OCI-LY1 (cell line): ENCODE measurements around the gene RSPH1.

ENCODE experiments used
- H2AFZ ChIP-seq: fragments of 200-600 bp; sonication (generic), shearing (Covaris generic); 2 replicates; pipeline ENCODE4 v1.6.0; 2014; ENCODE audit warnings: antibody characterized with exemption, mild to moderate bottlenecking, low read length
- H3F3A ChIP-seq: fragments of 200-600 bp; sonication (generic), shearing (Covaris generic); 2 replicates; pipeline ENCODE4 v1.6.0; 2014; ENCODE audit warnings: mild to moderate bottlenecking, antibody characterized with exemption, low read length, moderate library complexity; ENCODE audit not compliant: insufficient read depth
- H3K27ac ChIP-seq: fragments of 200-600 bp; sonication (generic); 2 replicates; pipeline ENCODE4 v1.5.1; 2014; ENCODE audit warnings: low read length, mixed run types, mild to moderate bottlenecking, low read depth; ENCODE audit not compliant: poor library complexity, severe bottlenecking
- H3K27me3 ChIP-seq: fragments of 200-600 bp; sonication (generic); 2 replicates; pipeline ENCODE4 v1.6.0; 2014; ENCODE audit warnings: antibody characterized with exemption, mild to moderate bottlenecking, low read length, moderate library complexity; ENCODE audit not compliant: insufficient read depth
- H3K36me3 ChIP-seq: fragments of 200-600 bp; sonication (generic); 2 replicates; pipeline ENCODE4 v1.6.1; 2014; ENCODE audit warnings: mild to moderate bottlenecking, antibody characterized with exemption, low read length, moderate library complexity, mixed read lengths; ENCODE audit not compliant: insufficient read depth
- H3K4me1 ChIP-seq: fragments of 200-600 bp; sonication (generic); 2 replicates; pipeline ENCODE4 v1.5.1; 2014; ENCODE audit warnings: mild to moderate bottlenecking, low read length, moderate library complexity; ENCODE audit not compliant: insufficient read depth, severe bottlenecking
- H3K4me2 ChIP-seq: fragments of 200-600 bp; sonication (generic), shearing (Covaris generic); 2 replicates; pipeline ENCODE4 v1.6.1; 2014; ENCODE audit warnings: low read length
- H3K4me3 ChIP-seq: fragments of 200-600 bp; sonication (generic); 2 replicates; pipeline ENCODE4 v1.5.1; 2014; ENCODE audit warnings: low read length, low read depth, mild to moderate bottlenecking, mixed read lengths; ENCODE audit not compliant: poor library complexity, severe bottlenecking
- H3K79me2 ChIP-seq: fragments of 200-600 bp; shearing (Covaris generic); 2 replicates; pipeline ENCODE4 v1.6.1; 2016; ENCODE audit warnings: mixed run types, low read length, mixed read lengths; ENCODE audit not compliant: insufficient read depth
- H3K9ac ChIP-seq: fragments of 200-600 bp; sonication (generic), shearing (Covaris generic); 2 replicates; pipeline ENCODE4 v1.6.1; 2014; ENCODE audit warnings: mild to moderate bottlenecking, low read length, mixed read lengths
- H3K9me2 ChIP-seq: fragments of 200-600 bp; sonication (generic), shearing (Covaris generic); 2 replicates; pipeline ENCODE4 v1.6.1; 2014; ENCODE audit warnings: low read depth, mild to moderate bottlenecking, low read length, mixed read lengths
- H3K9me3 ChIP-seq: fragments of 200-600 bp; shearing (Covaris generic); 2 replicates; pipeline ENCODE4 v1.6.1; 2014; ENCODE audit warnings: low read length, mixed read lengths
- H4K20me1 ChIP-seq: fragments of 200-600 bp; sonication (generic), shearing (Covaris generic); 2 replicates; pipeline ENCODE4 v1.6.0; 2016; ENCODE audit warnings: mild to moderate bottlenecking, low read length; ENCODE audit not compliant: insufficient read depth
- CTCF ChIP-seq: fragments of 200-600 bp; sonication (generic), shearing (Covaris generic); IDR thresholded peaks from 2 replicates; pipeline ENCODE4 v1.5.1; 2017; ENCODE audit warnings: mild to moderate bottlenecking, antibody characterized with exemption, low read length, moderate library complexity, mixed read lengths
- EZH2 ChIP-seq: fragments of 200-600 bp; sonication (generic), shearing (Covaris generic); IDR thresholded peaks from 2 replicates; pipeline ENCODE4 v1.8.0; 2017; ENCODE audit warnings: borderline replicate concordance, mixed run types, mild to moderate bottlenecking, antibody characterized with exemption, low read length, moderate library complexity, mixed read lengths

Gene RSPH1

GRCh38 chr21:42445311-42445710 is 50.7 kb downstream of the RSPH1 start:
- Histone ChIP-seq H3K9me3 (no peaks in the 10 kb centered on the region), H3K4me3 (no peak overlapping the region), H3K27me3 (no peaks in the 10 kb centered on the region; the same call in 1 of the 2 replicates), H3K36me3 (no peaks in the 10 kb centered on the region), H3K9ac (no peak overlapping the region), H3K4me2 (no peak overlapping the region), H3K9me2 (no peaks in the 10 kb centered on the region), H2AFZ (no peak overlapping the region), H3F3A (no peaks in the 10 kb centered on the region), H3K4me1 (peaks cover 3% of the 10 kb centered on the region), H3K79me2 (no peaks in the 10 kb centered on the region), H4K20me1 (no peaks in the 10 kb centered on the region), H3K27ac (no peak overlapping the region)
- TF ChIP-seq EZH2 (no peak), CTCF (no peak)

GRCh38 chr21:42444745-42445059 is 51.3 kb downstream of the RSPH1 start:
- H3K36me3 ChIP-seq = no peaks in the 10 kb centered on the region
- H3K9ac ChIP-seq = no peak overlapping the region
- no peaks in the 10 kb centered on the region; the same call in 1 of the 2 replicates for H3K27me3 ChIP-seq
- H3K27ac ChIP-seq = no peak overlapping the region
- TF ChIP-seq EZH2 (no peak), CTCF (no peak)
- H3K9me3 ChIP-seq = no peaks in the 10 kb centered on the region
- no peaks in the 10 kb centered on the region for H4K20me1 ChIP-seq
- H3K4me2 ChIP-seq = no peak overlapping the region
- H2AFZ ChIP-seq = no peak overlapping the region
- no peaks in the 10 kb centered on the region for H3K9me2 ChIP-seq
- H3F3A ChIP-seq = no peaks in the 10 kb centered on the region
- no peak overlapping the region for H3K4me3 ChIP-seq
- H3K79me2 ChIP-seq = no peaks in the 10 kb centered on the region
- H3K4me1 ChIP-seq = no peaks in the 10 kb centered on the region

GRCh38 chr21:42443876-42444744 is 51.9 kb downstream of the RSPH1 start:
- no peak overlapping the region for H2AFZ ChIP-seq
- no peaks in the 10 kb centered on the region for H3K36me3 ChIP-seq
- H3F3A ChIP-seq = no peaks in the 10 kb centered on the region
- H3K4me3 ChIP-seq = no peak overlapping the region
- no peaks in the 10 kb centered on the region; the same call in 1 of the 2 replicates for H3K27me3 ChIP-seq
- no peaks in the 10 kb centered on the region for H3K79me2 ChIP-seq
- no peaks in the 10 kb centered on the region for H4K20me1 ChIP-seq
- no peak overlapping the region for H3K4me2 ChIP-seq
- H3K9me2 ChIP-seq = no peaks in the 10 kb centered on the region
- H3K9ac ChIP-seq = no peak overlapping the region
- no peaks in the 10 kb centered on the region for H3K9me3 ChIP-seq
- H3K4me1 ChIP-seq = no peaks in the 10 kb centered on the region
- TF ChIP-seq EZH2 (no peak), CTCF (no peak)
- no peak overlapping the region for H3K27ac ChIP-seq
